ENCODE measurements around the gene PKP3.
"Not testable (repeated sequence)": the region's sequence is repeated elsewhere in the genome, so short reads cannot be mapped to it uniquely, and the experiment has no call there.

Gene PKP3

DNA sequence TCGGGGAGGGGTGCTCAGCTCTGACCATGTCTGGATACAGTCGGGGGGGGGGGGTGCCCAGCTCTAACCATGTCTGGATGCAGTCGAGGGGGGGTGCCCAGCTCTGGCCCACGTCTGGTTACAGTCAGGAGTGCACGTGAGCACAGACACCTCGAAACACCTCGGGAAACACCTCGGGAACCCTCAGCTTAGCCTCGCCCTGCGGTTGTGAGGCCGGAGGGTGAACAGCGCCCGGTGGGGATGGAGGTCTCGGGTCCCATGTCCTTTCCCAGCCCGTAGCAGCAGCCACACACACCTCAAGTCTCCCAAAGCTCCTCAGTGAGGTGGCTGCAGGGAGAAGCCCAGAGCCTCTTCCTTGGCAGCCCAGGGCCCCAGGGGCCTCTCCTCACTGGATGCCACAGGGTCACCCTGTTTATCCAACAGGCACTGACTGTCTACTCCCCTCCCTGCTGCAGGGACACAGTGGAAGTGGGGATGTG lies 18.7 kb downstream of the PKP3 start:
- DNase-seq: no peak

GRCh38 chr11:413120-414081 lies 19.4 kb downstream of the PKP3 start:
- DNase-seq: no peak

GRCh38 chr11:414318-414857 lies 20.4 kb downstream of the PKP3 start:
- DNase-seq: no peak

- DNase-seq: no peak
Measured at GRCh38 chr11:415640-416041, 21.6 kb downstream of the PKP3 start.

- DNase-seq: no peak
Measured at GRCh38 chr11:416051-416756, 22.2 kb downstream of the PKP3 start.

DNA sequence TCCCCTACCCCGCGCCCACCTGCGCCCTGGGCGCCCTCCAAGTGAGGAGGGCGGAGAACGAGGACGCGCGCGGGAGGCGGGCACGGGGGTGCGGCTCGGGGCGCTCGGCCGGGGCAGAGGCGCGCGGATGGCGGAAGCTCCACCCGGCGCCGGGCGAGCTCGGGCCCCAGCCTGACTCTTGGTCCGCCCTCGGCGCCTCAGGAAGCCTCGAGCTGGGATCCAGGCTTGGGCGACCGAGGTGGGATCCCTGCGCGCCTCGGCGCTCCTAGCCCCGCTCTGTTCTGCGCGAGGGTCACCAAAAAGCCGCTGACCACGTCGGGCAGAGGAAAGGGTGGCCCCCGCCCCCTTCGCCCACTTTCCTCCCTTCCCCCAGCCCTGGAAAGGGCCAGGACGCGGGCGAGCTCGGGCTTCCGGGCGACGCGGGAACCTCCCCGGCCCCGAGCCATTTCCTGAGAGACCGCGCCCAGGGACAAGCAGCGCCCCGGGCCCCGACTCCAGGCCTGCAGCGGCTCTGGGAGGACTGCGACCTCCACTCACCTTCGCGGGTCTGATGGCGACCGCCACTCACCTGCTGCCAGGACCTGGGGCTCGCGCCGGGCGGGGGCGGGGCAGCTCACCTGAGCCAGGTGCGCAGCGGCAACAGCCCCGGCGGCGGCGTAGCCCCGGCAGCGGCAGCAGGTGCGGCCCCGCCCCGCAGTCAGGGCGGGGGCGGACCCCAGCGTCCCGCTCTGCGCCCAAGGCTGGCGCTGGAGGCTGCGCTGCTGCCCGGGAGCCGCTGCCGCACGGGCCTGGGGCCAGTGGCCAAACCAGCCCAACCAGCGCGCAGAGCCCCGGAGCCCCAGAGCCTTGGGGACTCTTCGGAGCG lies 23.0 kb downstream of the PKP3 start:
- DNase-seq: no peak

- DNase-seq: no peak
Measured at GRCh38 chr11:417652-418342, 23.8 kb downstream of the PKP3 start.

GRCh38 chr11:418343-419247 lies 24.6 kb downstream of the PKP3 start:
- DNase-seq: no peak

DNA sequence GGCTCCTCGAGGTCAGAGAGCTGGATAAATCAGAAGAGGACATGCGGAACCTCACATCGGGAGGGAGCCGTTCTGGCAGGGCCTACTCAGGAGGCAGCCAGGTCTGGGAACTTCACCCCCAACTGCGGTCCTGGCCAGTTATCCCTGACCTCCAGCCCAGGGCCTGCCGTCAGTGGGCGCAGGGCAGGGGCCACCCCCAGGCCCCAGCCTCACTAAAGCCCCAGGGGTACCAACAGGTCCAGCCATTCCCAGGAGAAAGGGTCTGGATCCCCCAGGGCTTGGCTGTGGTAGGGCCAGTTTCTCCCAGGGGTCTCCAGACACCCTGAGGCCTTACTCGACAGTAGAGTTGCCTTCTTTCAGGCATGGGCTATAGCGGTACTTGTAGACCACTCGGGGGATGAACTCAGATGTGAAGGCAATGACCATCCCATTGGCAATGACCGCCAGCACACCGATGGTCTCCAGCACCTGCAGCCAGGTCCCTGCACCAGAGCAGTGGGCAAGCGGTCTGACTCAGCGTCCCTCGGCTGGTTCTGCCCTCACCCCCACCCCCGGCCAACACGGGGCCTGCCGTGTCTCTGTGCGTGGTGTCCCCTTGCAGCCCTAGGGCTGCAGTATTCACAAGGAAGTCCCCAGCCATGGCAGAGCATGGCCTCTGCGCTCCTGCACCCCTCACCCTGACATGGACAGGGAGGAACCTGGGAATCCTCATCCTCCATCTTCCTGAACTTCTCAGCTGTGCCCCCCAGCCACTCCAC lies 25.4 kb downstream of the PKP3 start:
- no peak for DNase-seq

DNA sequence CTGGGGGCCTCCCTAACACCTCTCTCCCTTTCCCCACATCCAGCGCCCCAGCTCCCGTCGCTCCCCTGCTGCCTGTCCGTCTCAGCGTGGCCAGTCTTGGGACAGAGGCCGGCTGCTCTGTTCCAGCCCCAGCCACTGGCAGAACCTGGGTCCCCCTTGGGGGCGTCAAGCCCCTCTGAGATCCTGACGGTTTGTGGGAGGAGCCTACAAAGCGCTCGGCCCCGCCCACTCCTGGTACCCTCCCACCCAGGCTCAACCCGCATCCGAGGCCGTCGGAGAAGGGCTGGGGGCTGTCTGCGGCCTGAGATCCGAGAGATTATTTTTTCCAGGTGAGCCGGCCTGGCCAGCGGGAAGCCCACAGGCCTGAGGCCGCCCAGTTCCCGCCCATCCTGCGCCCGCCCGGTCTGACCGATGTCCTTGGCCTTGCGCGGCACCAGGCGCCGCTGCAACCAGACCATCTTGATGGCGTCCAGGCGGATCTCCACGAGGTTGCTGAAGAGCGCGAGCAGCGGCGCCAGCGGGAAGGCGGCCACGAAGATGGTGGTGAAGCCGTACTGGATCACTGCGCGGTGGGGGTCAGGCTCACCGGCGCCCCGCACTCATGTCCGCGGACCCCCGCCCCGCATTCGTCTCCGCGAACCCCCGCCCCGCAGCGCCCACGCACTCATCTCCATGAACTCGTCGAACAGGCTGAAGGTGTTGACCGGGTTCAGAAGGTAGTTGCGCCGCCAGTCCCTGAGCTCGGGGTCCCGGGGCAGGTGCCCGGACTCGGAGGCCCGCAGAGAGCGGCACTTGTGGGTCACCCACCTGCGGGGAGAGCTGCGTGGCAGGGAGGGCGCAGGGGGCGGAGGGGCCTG lies 26.3 kb downstream of the PKP3 start:
- no peak for DNase-seq

DNA sequence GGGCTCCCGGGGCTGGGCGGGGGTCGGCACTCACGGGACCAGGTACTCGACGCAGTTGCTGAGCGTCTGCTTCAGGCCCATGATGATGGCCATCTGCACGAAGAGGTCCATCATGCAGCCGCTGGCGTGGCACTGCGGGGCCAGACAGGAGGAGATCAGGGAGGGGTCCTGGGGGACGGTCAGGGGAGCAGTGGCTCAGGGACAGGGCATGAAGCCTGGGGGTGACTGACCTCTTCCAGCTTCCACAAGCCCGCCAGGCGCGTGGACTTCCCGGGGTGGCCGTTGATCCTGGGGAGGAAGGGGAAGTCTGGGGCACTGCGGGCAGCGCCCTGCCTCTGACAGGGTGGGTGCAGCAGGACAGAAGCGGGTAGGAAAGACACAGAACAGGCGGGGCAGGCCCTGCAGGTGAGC lies 26.9 kb downstream of the PKP3 start:
- DNase-seq: no peak

GRCh38 chr11:422249-422656 lies 28.2 kb downstream of the PKP3 start:
- DNase-seq: no peak

GRCh38 chr11:424232-424631 lies 30.2 kb downstream of the PKP3 start:
- no peak for DNase-seq

DNA sequence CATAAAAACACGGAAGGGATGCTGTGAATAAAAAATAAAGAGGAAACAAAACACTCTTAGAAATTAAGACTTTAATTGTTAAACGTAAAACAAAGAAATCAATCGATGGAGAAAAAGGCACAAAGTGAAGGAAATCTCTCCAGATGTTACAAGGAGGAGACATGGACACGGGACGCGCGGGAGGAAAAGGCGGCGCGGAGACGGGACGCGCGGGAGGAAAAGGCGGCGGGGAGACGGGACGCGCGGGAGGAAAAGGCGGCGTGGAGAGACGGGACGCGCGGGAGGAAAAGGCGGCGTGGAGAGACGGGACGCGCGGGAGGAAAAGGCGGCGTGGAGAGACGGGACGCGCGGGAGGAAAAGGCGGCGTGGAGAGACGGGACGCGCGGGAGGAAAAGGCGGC lies 30.8 kb downstream of the PKP3 start:
- not testable (repeated sequence) for DNase-seq

- no peak for DNase-seq
Measured at GRCh38 chr11:425301-425700, 31.3 kb downstream of the PKP3 start.

DNA sequence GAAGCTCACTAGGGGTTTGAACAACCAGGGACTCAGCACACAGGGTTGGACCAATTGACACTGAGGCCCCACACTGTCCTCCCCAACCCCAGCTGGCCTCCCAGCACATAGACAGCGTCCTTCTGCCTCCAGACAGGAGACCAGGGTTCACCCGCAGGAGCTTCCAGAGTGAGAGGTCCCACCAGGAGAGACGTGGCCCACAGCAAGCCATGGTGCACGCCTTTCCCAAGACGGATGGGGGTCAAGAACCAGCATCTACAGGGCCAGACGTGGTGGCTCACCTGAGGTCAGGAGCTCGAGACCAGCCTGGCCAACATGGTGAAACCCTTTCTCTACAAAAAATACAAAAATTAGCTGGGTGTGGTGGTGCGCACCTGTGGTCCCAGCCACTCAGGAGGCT lies 32.8 kb downstream of the PKP3 start:
- DNase-seq: no peak

DNA sequence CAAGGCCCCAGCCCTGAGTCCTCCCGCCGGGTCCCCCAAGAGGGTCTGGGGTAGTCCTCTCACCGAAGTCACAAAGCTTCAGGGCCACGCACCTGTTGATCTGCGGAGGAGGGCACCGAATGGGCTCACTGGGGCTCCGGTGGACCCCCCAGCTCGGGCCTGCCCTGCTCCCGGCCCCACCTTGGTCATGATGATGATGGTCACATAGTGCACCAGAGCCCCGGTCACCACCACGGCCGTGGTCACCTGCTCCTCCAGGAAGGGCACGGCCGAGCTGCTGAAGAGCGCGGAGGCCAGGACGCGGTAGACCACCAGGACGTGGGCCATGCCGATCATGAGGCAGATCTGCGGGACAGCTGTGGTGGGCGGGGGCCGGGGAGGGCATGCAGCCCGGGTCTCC lies 34.3 kb downstream of the PKP3 start:
- DNase-seq: no peak

DNA sequence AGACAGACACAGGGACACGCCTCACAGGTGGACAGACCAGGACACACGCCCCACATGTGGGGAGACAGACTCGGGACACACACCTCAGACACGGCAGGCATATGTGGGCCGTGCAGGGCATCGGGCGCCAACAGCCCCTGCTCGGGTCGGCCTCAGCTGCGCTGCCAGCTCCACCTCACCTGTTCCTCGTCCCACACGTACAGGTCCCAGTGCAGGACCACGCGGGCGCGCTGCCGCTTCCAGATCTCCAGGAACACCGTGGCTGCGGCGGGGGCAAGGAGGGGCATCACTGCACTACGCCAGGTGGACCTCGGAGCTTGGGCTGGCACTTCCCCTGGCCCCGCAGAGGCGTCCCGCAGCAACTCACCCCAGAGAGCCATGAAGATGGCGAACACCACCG lies 35.4 kb downstream of the PKP3 start:
- no peak for DNase-seq

DNA sequence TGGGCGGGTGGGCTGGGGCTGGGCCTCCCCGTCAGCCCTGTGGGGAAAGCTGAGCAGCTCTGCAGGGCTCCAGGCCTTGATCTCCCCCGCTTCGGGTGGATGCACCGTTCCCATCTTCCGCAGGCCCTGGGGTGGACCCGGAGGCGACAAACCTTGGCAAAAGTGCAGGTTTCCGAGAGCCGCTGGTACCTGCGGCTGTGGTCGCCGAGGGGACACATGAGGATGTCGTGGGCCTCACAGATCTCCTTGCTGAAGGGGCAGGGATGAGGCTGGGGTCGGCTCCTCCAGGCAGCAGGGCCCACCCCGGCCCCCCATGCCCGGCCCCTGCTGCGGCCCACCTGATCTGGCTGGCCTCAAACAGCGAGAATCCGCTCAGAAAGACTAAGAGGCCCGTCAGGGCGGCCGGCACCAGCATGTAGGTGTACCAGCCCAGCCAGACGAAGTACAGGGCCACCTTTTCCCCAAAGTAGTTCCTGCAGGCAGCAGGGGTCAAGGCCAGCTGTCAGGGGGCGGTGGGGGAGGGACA lies 36.0 kb downstream of the PKP3 start:
- no peak for DNase-seq
